Activated T-helper 17 cell treated with anti-CD3 and anti-CD28 coated beads, Interleukin-2, amount 50 U/mL, for 72 hours (primary cell): ENCODE data around the gene SP7. TPM values are rescaled to one million over a fixed set of nuclear protein-coding genes. Genes with fewer than 3 reads are reported as not detected.
"Not testable (repeated sequence)": the region's sequence is repeated elsewhere in the genome, so short reads cannot be mapped to it uniquely, and the experiment has no call there.

Experiments
- ATAC-seq: fragments of 150-1000 bp; cut with Tn5 transposase; replicated peaks from 2 replicates; pipeline ENCODE4 v1.10.0; 2021; ENCODE audit warnings: mild to moderate bottlenecking, moderate library complexity
- H3K27ac Mint-ChIP-seq: one replicate; pipeline ENCODE4 v1.8.0; 2022; ENCODE audit warnings: mixed read lengths
- H3K27me3 Mint-ChIP-seq: one replicate; pipeline ENCODE4 v1.8.0; 2022; ENCODE audit warnings: mixed read lengths
- H3K36me3 Mint-ChIP-seq: one replicate; pipeline ENCODE4 v1.8.0; 2022; ENCODE audit warnings: low read depth, mild to moderate bottlenecking, mixed read lengths
- H3K4me1 Mint-ChIP-seq: one replicate; pipeline ENCODE4 v1.8.0; 2022; ENCODE audit warnings: mixed read lengths
- H3K4me3 Mint-ChIP-seq: one replicate; pipeline ENCODE4 v1.8.0; 2022; ENCODE audit warnings: mild to moderate bottlenecking, mixed read lengths
- H3K9me3 Mint-ChIP-seq: one replicate; pipeline ENCODE4 v1.8.0; 2022; ENCODE audit warnings: mixed read lengths
- total RNA-seq, 2 donors: library from RNA; stranded (reverse); gene quantifications; one replicate each; pipeline ENCODE4 v1.2.3, GENCODE V29; 2022

The SP7 gene
- total RNA-seq, 2 donors from 2014 or later = not detected

- Mint-ChIP-seq H3K27ac (no peak overlapping the region), H3K9me3 (no peaks in the 10 kb centered on the region), H3K4me3 (no peak overlapping the region), H3K4me1 (peaks cover 9% of the 10 kb centered on the region), H3K36me3 (no peaks in the 10 kb centered on the region), H3K27me3 (peaks cover 41% of the 10 kb centered on the region)
- no peak for ATAC-seq
Measured at GRCh38 chr12:53338017-53338416, 1.9 kb upstream of the SP7 start.

- no peak for ATAC-seq
- H3K9me3 Mint-ChIP-seq = no peaks in the 10 kb centered on the region
- peaks cover 43% of the 10 kb centered on the region for H3K27me3 Mint-ChIP-seq
Measured at GRCh38 chr12:53334822-53335221, 1.3 kb downstream of the SP7 start.

GRCh38 chr12:53333845-53334244 is 2.3 kb downstream of the SP7 start:
- H3K27ac Mint-ChIP-seq = no peak overlapping the region
- peaks cover 46% of the 10 kb centered on the region for H3K27me3 Mint-ChIP-seq
- H3K36me3 Mint-ChIP-seq = no peaks in the 10 kb centered on the region
- ATAC-seq = no peak
- H3K9me3 Mint-ChIP-seq = no peaks in the 10 kb centered on the region
- peaks cover 13% of the 10 kb centered on the region for H3K4me1 Mint-ChIP-seq
- no peak overlapping the region for H3K4me3 Mint-ChIP-seq

More at GRCh38 chr12:53334822-53335221, 1.3 kb downstream of the SP7 start:
- Mint-ChIP-seq H3K4me3 (no peak overlapping the region), H3K36me3 (no peaks in the 10 kb centered on the region), H3K27ac (no peak overlapping the region), H3K4me1 (peaks cover 13% of the 10 kb centered on the region)

GRCh38 chr12:53333289-53333688 is 2.9 kb downstream of the SP7 start:
- H3K27me3 Mint-ChIP-seq = peaks cover 44% of the 10 kb centered on the region
- ATAC-seq = no peak
- no peak overlapping the region for H3K27ac Mint-ChIP-seq
- H3K9me3 Mint-ChIP-seq = no peaks in the 10 kb centered on the region
- no peaks in the 10 kb centered on the region for H3K36me3 Mint-ChIP-seq
- H3K4me3 Mint-ChIP-seq = no peak overlapping the region
- H3K4me1 Mint-ChIP-seq = peaks cover 13% of the 10 kb centered on the region

- Mint-ChIP-seq H3K27ac (no peak overlapping the region), H3K36me3 (no peaks in the 10 kb centered on the region), H3K9me3 (no peaks in the 10 kb centered on the region), H3K4me3 (no peak overlapping the region), H3K4me1 (peaks cover 8% of the 10 kb centered on the region), H3K27me3 (peaks cover 40% of the 10 kb centered on the region)
- ATAC-seq = no peak
Measured at GRCh38 chr12:53332744-53333143, 3.4 kb downstream of the SP7 start.

- not testable (repeated sequence) for H3K9me3 Mint-ChIP-seq, H3K4me1 Mint-ChIP-seq, ATAC-seq, H3K27ac Mint-ChIP-seq, H3K36me3 Mint-ChIP-seq, H3K4me3 Mint-ChIP-seq
- H3K27me3 Mint-ChIP-seq = peaks cover 40% of the 10 kb centered on the region
Measured at GRCh38 chr12:53332339-53332738, 3.8 kb downstream of the SP7 start.

- ATAC-seq = no peak
- no peaks in the 10 kb centered on the region for H3K36me3 Mint-ChIP-seq
- H3K27me3 Mint-ChIP-seq = peaks cover 30% of the 10 kb centered on the region
- H3K27ac Mint-ChIP-seq = peak overlapping the region; percentile 22
- no peak overlapping the region for H3K4me3 Mint-ChIP-seq
- H3K4me1 Mint-ChIP-seq = peaks cover 10% of the 10 kb centered on the region
- H3K9me3 Mint-ChIP-seq = no peaks in the 10 kb centered on the region
Measured at GRCh38 chr12:53330671-53331070, 5.5 kb downstream of the SP7 start.

- ATAC-seq = no peak
- no peak overlapping the region for H3K4me3 Mint-ChIP-seq
Measured at GRCh38 chr12:53328043-53328435, 8.1 kb downstream of the SP7 start.

GRCh38 chr12:53327435-53328042 is 8.6 kb downstream of the SP7 start:
- Mint-ChIP-seq H3K27ac (no peak overlapping the region), H3K4me3 (no peak overlapping the region), H3K36me3 (no peaks in the 10 kb centered on the region), H3K4me1 (peaks cover 21% of the 10 kb centered on the region), H3K9me3 (no peaks in the 10 kb centered on the region), H3K27me3 (peaks cover 18% of the 10 kb centered on the region)
- no peak for ATAC-seq

More at GRCh38 chr12:53328043-53328435, 8.1 kb downstream of the SP7 start:
- Mint-ChIP-seq H3K27me3 (peaks cover 18% of the 10 kb centered on the region), H3K9me3 (no peaks in the 10 kb centered on the region), H3K27ac (no peak overlapping the region), H3K36me3 (no peaks in the 10 kb centered on the region), H3K4me1 (peaks cover 21% of the 10 kb centered on the region)

GRCh38 chr12:53326460-53327185 is 9.5 kb downstream of the SP7 start:
- no peak for ATAC-seq
- Mint-ChIP-seq H3K9me3 (no peaks in the 10 kb centered on the region), H3K27me3 (peaks cover 10% of the 10 kb centered on the region), H3K4me1 (peaks cover 18% of the 10 kb centered on the region), H3K36me3 (no peaks in the 10 kb centered on the region), H3K4me3 (peak overlapping the region; percentile 69), H3K27ac (no peak overlapping the region)

GRCh38 chr12:53325511-53326061 is 10.6 kb downstream of the SP7 start:
- peaks cover 10% of the 10 kb centered on the region for H3K27me3 Mint-ChIP-seq
- H3K4me3 Mint-ChIP-seq = peak overlapping the region; percentile 97
- no peaks in the 10 kb centered on the region for H3K9me3 Mint-ChIP-seq
- peaks cover 10% of the 10 kb centered on the region for H3K36me3 Mint-ChIP-seq
- no peak for ATAC-seq
- peaks cover 28% of the 10 kb centered on the region for H3K4me1 Mint-ChIP-seq
- H3K27ac Mint-ChIP-seq = no peak overlapping the region

- peak overlapping the region; percentile 97 for H3K4me3 Mint-ChIP-seq
- H3K4me1 Mint-ChIP-seq = peaks cover 35% of the 10 kb centered on the region
- peaks cover 11% of the 10 kb centered on the region for H3K36me3 Mint-ChIP-seq
- peak overlapping the region; percentile 96 for H3K27ac Mint-ChIP-seq
- peak; percentile 71 for ATAC-seq
- peaks cover 10% of the 10 kb centered on the region for H3K27me3 Mint-ChIP-seq
- H3K9me3 Mint-ChIP-seq = no peaks in the 10 kb centered on the region
Measured at GRCh38 chr12:53324779-53325510, 11.2 kb downstream of the SP7 start.

- Mint-ChIP-seq H3K9me3 (no peaks in the 10 kb centered on the region), H3K4me1 (peaks cover 36% of the 10 kb centered on the region), H3K4me3 (peak overlapping the region; percentile 97), H3K36me3 (peaks cover 13% of the 10 kb centered on the region), H3K27ac (peak overlapping the region; percentile 96), H3K27me3 (peaks cover 8% of the 10 kb centered on the region)
- peak; percentile 30 for ATAC-seq
Measured at GRCh38 chr12:53324113-53324778, 11.9 kb downstream of the SP7 start.
